DMS 273 treated with DMSO at 0.1 percent for 48 hours (cell line): ENCODE measurements around the gene IL1RAPL2.
"Not testable (repeated sequence)": the region's sequence is repeated elsewhere in the genome, so short reads cannot be mapped to it uniquely, and the experiment has no call there.

Source experiments
- DNase-seq: peaks from one replicate; lab custom pipeline; 2025; lab: John Stamatoyannopoulos, UW

The IL1RAPL2 gene

DNA sequence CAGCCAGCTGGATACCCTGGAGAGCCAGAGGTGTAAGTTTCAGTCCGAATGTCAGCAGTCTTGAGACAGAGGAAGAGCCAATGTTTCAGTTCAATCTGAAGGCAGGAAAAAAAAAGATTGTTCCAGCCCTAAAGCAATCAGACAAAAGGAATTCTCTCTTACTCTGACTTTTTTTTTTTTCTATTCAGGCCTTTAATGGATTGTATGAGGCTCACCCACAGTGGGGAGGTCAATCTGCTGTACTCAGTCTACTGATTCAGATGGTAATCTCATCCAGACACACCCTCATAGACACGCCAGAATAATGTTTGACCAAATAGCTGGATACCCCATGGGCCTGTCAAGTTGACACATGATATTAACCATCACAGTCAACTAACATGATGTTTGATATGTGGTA, 602.6 kb downstream of the IL1RAPL2 start:
- DNase-seq, result no peak

DNA sequence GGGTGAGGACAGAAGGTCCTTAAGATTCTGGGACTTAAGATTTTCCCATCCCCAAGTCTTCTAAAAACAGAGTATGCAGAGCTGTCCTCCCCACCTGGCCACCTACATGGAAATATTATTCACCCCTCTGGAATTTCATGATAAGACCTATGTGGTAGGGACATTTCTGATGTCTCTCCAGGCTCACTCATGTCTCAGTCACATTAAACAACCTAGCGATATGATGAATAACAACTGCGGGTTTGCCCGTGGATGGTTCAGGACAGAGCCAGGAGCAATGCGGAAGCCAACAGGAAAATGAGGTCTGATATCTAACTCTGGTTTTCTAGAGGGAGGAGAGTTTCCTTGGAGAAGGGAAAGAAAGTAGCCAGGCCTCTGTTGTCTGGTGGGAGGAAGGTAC, 607.1 kb downstream of the IL1RAPL2 start:
- DNase-seq, result no peak

DNA sequence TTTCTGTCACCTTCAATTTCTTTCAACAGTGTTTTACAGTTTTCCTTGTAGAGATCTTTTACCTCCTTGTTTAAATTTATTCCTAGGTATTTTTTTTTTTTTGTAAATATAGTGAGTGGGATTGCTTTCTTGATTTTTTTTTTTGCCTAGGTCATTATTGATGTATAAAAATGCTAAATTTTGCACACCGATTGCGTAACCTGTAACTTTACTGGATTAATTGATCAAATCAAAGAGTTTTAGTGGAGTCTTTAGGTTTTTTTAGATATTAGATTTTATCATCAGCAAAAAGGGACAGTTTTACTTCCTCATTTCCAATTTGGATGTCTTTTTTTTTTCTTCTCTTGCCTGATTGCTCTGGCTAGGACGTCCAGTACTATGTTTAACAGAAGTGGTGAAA, 613.6 kb downstream of the IL1RAPL2 start:
- no peak for DNase-seq

DNA sequence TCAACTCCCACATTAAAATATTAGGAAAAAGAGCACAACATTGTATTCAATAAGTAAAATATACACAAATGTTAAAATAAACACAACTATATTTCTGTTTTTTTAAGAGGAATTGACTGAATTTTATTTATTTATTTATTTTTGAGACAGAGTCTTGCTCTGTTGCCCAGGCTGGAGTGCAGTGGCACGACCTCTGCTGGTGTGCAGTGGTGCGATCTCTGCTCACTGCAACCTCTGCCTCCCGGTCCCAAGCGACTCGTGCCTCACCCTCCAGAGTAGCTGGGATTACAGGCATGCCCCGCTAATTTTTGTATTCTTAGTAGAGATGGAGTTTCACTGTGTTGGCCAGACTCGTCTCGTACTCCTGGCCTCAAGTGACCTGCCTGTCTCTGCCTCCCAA, 623.1 kb downstream of the IL1RAPL2 start:
- DNase-seq, result no peak

DNA sequence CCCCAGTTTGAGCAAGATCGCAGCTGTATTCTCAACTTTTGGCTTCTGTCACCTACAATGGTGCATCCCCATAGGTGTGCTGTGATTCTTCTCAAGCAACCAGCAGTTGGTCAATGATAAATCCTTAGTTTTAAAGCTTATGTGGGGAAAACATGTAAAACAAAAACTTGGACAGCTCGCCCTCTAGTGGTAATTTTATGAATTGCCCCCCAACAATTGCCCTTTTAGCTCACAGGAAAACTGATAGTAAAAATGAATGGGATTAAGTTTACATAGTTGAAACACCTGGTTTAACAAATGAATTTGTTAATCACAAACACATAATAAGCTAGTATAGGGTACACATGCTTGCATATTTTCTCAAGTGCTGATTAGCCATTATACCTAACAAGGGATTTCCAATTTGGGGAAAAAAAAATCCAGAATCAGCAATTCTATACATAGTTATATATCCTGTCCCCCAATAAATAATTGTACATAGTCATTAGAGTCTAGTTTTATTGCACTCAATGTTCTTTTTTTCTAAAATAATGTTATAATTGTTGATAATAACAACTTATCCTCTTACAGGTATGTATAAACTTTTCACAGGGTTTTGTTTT, 624.4 kb downstream of the IL1RAPL2 start:
- DNase-seq, result no peak

DNA sequence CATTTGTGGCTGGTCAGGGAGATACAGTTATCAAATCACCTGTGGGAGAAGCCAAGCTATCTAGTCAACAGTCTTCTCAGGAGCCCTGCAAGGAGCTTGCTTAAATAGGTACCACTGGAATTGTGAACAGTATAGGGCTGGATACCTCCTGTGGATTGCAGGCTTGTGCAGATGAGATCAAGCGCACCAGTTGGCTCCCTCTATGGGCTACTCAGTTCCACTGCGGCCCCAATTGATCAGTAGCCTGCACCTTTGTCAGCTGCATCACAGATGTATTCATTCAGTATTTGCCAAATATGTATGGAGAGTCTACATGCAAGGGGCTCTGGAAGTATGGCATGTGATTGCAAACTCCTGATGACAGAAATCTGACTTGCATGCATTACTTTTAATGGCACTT, 625.9 kb downstream of the IL1RAPL2 start:
- DNase-seq, result no peak

DNA sequence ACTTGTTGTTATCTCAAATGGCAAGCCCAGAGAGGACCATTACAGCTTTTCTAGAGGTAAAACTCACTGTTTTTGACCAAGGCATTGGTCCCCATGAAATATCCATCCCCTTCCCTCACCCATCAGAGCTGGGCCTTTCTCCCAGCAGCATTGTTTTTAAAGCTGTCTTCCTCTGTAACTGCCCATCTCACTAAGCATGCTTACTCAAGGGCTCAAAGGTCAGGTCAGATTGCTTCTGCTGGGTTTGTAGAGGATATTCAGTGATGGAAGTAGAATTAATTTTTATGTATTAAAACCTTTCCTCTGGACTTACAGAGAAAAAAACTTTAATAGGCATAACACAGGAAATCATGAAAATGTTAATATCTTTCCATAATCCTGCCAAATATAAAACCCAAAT, 643.4 kb downstream of the IL1RAPL2 start:
- no peak for DNase-seq

DNA sequence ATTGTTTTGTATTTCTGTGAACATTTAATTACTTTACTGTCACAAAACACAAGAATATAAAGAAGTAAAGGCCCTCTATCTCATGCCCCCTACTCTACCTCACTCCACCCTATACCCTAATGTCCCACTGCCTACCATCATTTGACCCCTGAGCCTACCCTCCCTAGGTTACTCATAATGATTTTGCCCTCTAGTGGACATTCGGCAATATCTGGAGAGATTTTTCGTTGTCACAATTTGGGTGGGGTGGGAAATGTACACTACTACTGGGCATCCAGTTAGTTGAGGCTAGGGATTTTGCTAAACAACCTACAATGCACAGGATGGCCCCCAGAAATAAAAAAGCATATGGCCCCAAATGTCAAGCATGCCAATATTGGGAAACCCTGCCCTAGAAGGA, 644.3 kb downstream of the IL1RAPL2 start:
- no peak for DNase-seq

DNA sequence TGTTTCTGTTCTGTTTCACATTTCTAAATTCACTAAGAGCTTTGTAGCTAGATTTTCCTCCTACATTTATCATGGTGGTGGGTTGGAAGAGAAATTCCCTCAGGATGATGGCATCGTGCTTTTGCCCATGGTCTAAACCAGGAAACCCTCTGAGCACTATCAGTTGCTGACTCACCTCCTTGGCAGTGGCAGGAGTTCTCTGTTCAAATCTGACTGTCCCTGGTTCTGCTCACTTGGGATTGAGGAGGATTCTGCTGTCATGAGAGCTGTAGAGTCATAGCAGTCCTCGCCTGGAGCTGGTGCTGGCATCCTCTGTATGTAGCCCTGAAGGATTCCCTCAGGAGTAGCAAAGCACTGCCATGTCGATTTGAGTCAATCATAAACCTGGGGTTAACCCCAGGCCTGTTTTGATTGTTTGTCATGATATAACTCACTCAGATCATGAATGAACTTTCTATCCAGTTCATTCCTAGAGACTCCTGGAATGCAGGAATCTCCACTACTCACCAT, 645.1 kb downstream of the IL1RAPL2 start:
- no peak for DNase-seq

DNA sequence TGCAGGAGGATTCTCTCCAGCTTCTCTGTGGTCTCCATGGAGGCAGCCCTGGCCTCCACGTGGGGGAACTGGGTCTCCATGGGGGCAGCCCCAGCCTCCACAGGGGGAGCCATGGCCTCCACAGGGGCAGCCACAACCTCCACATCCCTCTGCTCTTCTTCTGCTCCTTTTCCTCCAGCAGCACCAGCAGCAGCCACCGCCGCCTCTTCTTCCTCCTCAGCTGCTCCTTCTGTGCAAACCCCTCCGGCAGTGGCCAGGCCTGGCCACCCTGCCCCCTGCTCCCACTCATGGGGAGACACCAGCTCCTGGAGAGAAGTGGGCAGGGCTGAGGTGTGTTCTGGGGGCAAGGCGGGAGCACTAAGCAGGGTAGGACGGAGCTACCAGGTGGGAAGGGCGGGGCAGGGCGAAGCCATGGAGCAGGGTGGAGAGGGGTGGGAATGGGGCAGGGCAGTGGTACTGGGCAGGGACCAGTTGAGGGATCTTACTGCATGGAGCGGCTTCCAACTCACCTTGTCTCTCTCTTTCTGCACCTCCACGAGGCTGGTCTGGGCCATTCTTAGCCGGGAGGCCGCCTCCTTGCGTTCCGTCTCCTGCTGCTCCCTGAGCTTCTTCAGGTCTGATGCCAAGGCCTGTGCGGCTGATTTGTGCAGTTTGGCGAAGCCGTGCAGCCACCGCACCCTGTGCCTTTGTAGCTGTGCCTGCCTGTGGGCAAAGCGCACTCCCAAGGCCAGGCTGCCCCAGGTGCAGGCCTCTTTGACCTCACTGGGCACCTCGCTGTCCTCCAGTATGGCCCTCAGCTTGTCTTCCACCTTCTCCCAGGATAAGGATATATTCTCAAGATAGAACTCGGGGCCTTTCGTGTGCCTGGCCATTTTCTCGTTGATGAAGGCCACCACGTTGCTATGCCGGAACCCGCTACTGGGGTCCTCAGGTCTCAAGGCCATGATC, 653.7 kb downstream of the IL1RAPL2 start:
- no peak for DNase-seq

DNA sequence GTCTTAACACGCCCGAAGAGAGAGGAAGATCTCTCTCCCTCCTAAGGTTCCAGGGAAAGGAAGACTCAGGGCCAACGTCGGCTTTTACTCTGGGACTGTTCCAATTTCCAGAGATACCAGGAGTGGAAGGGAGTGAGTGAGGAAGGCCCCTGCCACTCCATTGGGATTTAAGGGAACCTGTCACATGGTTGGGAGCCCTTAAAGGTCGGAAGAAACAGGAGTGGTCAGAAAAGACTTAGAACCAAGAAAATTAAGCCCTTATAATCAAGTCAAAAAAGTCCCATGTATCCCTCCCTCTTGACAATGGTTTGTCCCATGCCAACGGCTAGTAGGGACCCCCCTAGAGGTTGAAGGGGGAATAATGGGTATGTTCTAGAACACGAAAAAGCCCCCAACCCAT, 654.6 kb downstream of the IL1RAPL2 start, which contains the start of gene TEX13A:
Gene TEX13A, minus strand, starts transcription at position 59 of the 400 bp plus-strand sequence. CDS start 297 bp downstream, outside the sequence.
- DNase-seq, result no peak

DNA sequence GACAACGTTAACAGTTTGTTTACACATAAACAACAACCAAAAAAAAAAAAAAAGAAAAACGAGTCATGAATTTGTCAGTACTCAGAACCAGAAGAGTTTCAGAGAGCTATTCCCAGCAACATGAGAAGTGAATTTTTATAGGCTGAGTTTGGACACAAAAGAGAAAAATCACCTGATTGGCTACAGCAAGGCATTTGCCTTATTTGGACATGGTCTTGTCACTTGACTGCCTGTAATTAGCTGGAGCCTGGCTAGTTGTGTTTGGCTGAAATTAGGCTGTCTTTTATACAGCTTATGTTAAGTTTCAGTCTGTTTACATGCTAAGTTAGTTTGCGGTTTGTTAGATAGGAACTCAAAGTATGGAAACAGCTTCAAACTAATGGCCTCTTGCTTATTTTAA, 655.4 kb downstream of the IL1RAPL2 start:
- DNase-seq, result no peak

DNA sequence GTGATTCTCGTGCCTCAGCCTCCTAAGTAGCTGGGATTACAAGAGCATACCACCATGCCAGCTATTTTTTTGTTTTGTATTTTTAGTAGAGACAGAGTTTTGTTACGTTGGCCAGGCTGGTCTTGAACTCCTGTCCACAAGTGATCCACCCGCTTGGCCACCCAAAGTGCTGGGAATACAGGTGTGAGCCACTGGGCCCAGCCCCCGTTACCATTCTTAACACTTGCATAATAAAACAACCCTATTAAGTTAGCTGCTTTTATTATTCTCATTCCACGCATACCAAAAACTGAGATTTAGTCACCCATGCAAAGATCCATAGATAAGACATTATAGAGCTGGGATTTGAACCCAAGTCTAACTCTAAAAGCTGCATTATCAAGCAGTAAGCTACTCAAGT, 660.5 kb downstream of the IL1RAPL2 start:
- DNase-seq, result no peak

DNA sequence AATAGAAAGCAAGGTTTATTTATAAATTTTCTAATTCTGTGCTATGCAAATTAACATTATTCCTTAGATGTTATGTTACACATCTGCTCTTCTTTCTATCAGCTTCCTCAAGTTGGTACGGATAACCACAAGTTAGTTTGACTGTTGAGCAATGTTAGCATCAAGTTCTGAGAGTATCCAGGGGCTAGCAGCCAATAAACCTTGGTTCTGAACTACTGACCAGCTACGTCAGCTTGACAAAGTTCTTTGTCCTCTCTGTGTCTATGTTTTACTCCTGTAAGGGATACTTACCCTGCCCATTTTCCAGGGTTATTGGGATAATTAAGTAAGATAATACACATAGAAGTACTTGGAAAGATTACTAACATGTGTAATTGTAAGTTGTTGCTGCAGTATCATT, 662.6 kb downstream of the IL1RAPL2 start:
- DNase-seq, result no peak

DNA sequence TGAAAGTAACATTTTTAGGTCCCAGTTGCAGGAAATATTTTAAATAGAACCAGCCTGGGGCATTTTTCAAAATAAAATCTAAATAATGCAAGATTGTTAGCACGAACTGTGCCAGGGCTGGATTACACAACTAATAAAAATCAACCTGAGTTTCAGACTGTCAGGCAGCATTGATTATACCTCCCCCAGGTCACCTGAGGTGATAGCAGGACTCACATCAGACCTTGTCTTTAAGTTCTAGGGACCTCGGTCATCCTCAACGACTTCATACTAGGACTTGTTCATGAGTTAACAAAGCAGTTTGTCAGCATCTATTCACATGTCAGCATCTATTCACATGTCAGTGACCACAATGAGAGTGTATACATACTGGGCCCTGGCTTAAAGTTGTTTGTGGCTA, 663.1 kb downstream of the IL1RAPL2 start:
- DNase-seq, result no peak

DNA sequence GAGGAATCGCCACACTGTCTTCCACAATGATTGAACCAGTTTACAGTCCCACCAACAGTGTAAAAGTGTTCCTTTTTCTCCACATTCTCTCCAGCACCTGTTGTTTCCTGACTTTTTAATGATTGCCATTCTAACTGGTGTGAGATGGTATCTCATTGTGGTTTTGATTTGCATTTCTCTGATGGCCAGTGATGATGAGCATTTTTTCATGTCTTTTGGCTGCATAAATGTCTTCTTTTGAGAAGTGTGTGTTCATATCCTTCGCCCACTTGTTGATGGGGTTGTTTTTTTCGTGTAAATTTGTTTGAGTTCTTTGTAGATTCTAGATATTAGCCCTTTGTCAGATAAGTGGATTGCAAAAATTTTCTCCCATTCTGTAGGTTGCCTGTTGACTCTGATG, 671.4 kb downstream of the IL1RAPL2 start:
- not testable (repeated sequence) for DNase-seq

DNA sequence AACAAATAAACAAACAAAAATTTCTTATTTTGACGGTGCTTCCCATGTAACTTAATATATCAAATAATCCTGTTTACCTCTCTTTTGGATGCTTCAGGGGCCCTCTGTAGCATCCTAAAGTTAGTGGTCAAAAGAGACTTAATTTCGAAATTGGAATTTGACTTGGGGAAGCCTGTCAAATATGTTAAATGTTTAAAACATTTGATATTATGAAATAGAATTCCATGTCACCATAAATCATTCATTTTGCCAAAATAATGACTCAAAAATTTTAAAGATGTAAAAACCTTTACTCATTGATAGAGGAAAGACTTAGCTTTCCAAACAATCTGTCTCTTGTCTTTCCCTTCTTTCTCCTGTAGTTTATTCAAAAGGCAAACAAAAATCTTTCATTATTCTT, 675.1 kb downstream of the IL1RAPL2 start:
- no peak for DNase-seq

DNA sequence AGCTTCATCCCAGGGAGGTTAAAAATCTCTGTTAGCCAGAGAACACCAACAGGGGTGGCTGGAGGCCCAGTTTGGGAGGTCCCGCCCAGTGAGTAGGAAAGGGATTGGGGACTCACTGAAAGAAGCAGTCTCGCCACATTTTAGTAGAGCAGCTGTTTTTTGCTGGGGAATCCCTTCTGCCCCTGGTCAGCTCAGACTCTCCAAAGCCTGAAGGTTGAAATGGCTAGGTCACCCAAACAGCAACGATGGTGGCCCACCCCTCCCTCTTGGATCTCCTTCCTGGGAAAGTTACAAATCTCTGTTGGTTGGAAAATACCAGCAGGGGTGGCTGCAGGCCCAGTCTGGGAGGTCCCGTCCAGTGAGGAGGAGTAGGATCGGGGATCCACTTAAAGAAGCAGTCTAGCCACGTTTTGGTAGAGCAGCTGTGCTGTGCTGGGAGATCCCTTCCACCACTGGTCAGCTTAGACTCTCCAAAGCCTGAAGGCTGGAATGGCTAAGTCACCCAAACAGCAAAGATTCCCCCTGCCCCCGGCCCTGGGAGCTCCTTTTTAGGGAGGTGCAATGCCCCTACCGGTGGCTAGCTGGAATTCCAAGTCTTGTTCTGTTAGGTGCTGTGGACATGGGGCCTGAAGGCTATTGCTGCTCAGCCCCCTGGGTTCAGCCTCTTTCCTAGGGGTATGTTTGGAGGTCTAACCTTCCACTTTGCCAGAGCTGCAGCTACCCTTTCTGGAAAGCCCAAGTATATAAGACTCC, 694.5 kb downstream of the IL1RAPL2 start:
- no peak for DNase-seq

DNA sequence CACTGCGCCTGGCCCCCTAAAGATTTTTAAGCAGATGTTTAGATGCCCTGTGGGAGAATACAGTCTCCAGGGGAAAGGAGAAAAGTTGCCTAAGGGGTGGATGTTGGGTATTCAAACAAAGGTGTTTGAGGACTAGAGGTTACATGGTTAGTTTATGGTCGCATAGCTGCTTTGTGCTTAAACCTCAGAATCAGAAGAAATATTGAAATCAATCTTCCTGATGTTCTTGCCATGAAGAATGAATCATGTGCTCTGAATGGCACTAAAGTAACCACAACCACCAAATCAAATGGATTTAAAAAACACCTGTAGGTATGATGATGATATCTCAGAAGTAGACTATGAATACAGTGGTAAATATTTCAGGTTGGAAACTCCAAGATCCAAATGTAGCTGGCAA, 697.2 kb downstream of the IL1RAPL2 start:
- DNase-seq, result no peak

DNA sequence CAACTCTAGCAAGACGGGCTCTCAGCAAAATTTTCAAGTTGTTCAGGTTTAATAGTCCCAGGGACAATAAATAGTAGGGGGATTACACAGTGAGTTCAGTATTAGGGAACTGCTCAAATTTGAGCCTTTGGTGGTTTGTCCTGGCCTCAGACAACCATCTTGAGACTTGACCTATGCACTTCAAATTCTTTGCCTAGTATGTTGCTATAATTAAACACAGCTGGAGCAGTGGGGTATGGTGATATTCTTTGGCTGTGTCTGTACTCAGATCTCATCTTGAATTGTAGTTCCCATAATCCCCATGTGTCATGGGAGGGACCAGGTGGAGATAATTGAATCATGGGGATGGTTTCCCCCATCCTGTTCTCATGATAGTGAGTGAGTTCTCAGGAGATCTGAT, 697.8 kb downstream of the IL1RAPL2 start:
- no peak for DNase-seq

DNA sequence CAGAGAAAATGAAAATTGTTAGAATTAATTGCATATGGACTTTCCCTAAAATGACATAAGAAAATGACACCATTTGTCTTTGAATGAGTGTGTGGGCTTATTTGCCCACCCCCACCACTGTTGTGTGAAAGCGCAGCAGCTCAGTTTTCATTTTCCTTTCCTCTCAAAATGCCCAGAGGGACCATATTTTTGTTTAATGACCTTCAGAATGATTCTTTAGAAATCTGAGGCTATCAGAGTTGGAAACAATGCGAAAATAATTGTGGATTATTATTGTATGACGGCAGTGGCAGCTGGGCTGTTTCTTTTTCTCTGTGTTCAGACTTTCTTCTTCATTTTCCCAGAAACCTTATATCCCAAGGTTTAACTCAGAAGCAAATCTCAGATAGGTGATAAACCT, 699.1 kb downstream of the IL1RAPL2 start:
- DNase-seq, result no peak

DNA sequence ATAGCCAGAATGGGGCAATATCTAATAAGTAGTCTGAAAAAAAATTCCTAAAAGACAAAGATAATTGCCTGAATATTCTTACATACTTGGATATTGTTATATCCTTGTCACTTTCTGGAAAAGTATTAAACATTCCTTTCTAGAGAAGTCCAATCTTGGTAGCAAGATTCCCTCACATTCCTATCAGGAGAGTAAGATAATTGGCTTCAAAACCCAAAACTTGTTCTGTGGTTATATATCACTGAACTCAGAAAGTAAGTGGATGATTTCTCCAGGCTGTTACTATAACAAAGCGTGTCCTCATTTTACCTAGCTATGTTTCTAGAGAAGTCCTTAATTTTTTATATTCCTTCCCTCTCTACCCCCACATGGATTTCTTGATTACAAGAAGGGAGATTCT, 700.5 kb downstream of the IL1RAPL2 start:
- DNase-seq, result no peak

DNA sequence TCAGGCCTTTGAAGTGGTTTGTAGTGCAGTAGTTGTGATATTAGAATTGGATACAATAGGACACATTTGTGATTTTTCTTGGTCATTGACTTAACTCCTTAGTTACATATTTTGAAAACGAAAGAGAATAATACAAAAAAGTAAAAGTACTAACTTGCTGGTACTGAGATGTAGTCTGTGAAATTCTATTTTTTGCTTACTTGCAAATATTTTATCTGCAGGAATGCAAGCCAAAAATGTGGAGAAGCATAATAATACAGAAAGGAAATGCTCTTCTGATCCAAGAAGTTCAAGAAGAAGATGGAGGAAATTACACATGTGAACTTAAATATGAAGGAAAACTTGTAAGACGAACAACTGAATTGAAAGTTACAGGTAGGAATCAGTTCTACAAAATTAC, 701.2 kb downstream of the IL1RAPL2 start:
- no peak for DNase-seq
